ENCODE data around the gene CIAPIN1. TPM values are rescaled to one million over a fixed set of nuclear protein-coding genes. Genes with fewer than 3 reads are reported as not detected.

CIAPIN1 gene
- total RNA-seq, 1 experiment from 2014 or later, result 82.8 TPM

GRCh38 chr16:57493767-57494166, 46.6 kb upstream of the CIAPIN1 start:
- no peaks in the 10 kb centered on the region for H3K27me3 ChIP-seq (ENCODE audit: insufficient read depth, low read length)
- H3K27ac Mint-ChIP-seq, result no peak overlapping the region
- peaks cover 6 to 8% of the 10 kb centered on the region in 2 experiments; a peak in 4 of 5 replicates for H3K9me3 Mint-ChIP-seq

More at GRCh38 chr16:57493767-57494166, 46.6 kb upstream of the CIAPIN1 start:
- Histone ChIP-seq H2BK12ac (ENCODE audit: insufficient read length, low read depth, low read length) (no peak overlapping the region), H4K20me1 (ENCODE audit: control insufficient read depth, insufficient read depth, insufficient read length) (no peaks in the 10 kb centered on the region), H4K91ac (ENCODE audit: insufficient read length, low read depth, low read length) (no peak overlapping the region), H3K23ac (ENCODE audit: insufficient read length, low read depth, low read length) (no peak overlapping the region), H3K79me2 (ENCODE audit: insufficient read depth, low read length) (no peaks in the 10 kb centered on the region), H3K79me1 (ENCODE audit: insufficient read depth, low read depth, low read length, poor library complexity, severe bottlenecking) (no peaks in the 10 kb centered on the region), H3T11ph (ENCODE audit: low read length) (no peak overlapping the region), H2AK5ac (ENCODE audit: insufficient read length, low read length) (no peak overlapping the region), H3K23me2 (ENCODE audit: insufficient read length, low read depth, low read length, poor library complexity, severe bottlenecking) (no peaks in the 10 kb centered on the region), H2BK120ac (ENCODE audit: low read depth, low read length, poor library complexity, severe bottlenecking) (no peak overlapping the region), H3K9me3 (ENCODE audit: control insufficient read depth, low read depth, low read length) (no peaks in the 10 kb centered on the region), H3K4me2 (ENCODE audit: insufficient read depth, insufficient read length, low read length) (no peak overlapping the region), H2BK5ac (ENCODE audit: insufficient read length, low read length) (no peak overlapping the region), H2BK15ac (ENCODE audit: low read depth, low read length) (no peak overlapping the region), H2AFZ (ENCODE audit: low read length) (no peak overlapping the region), H3K4me1 (ENCODE audit: insufficient read depth, low read length) (no peaks in the 10 kb centered on the region), H3K9ac (ENCODE audit: extremely low read depth, insufficient read length, low read length) (no peak overlapping the region), H3K56ac (ENCODE audit: insufficient read length, low read depth, low read length) (no peak overlapping the region), H3K27ac (ENCODE audit: insufficient read length, low read depth, low read length) (no peak overlapping the region), H3K14ac (ENCODE audit: insufficient read depth, low read length) (no peak overlapping the region), H4K8ac (replicated peaks; ENCODE audit: insufficient read length, low read depth, low read length) (no peak overlapping the region), H3K4ac (ENCODE audit: low read depth, low read length) (no peak overlapping the region), H2BK20ac (ENCODE audit: low read depth, low read length, poor library complexity, severe bottlenecking) (no peak overlapping the region), H4K5ac (ENCODE audit: insufficient read length, low read depth, low read length) (no peak overlapping the region), H3K18ac (ENCODE audit: insufficient read length, low read depth, low read length) (no peak overlapping the region)
- WGBS (ENCODE audit: extremely low coverage, insufficient read length, low lambda C conversion rate), result no CpG with 5 or more reads among the region's 4 CpGs
- H3K27me3 Mint-ChIP-seq (ENCODE audit: low read depth), result peaks cover 11% of the 10 kb centered on the region
- no peaks in the 10 kb centered on the region for H3K4me1 Mint-ChIP-seq
- H3K36me3 Mint-ChIP-seq (ENCODE audit: insufficient read depth in 1 of 3, low read depth in 3 of 3), result no peaks in the 10 kb centered on the region
- TF ChIP-seq, protein P1, sequence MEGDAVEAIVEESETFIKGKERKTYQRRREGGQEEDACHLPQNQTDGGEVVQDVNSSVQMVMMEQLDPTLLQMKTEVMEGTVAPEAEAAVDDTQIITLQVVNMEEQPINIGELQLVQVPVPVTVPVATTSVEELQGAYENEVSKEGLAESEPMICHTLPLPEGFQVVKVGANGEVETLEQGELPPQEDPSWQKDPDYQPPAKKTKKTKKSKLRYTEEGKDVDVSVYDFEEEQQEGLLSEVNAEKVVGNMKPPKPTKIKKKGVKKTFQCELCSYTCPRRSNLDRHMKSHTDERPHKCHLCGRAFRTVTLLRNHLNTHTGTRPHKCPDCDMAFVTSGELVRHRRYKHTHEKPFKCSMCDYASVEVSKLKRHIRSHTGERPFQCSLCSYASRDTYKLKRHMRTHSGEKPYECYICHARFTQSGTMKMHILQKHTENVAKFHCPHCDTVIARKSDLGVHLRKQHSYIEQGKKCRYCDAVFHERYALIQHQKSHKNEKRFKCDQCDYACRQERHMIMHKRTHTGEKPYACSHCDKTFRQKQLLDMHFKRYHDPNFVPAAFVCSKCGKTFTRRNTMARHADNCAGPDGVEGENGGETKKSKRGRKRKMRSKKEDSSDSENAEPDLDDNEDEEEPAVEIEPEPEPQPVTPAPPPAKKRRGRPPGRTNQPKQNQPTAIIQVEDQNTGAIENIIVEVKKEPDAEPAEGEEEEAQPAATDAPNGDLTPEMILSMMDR (conservative IDR thresholded peaks at IDR 0.05), result no peak
- no peak overlapping the region for H3K4me3 Mint-ChIP-seq
- no peak for DNase-seq

All from H9 (cell line).